GM03348 (cell line): ENCODE results near the gene SAMD11.

Source experiments
- DNase-seq: peaks from one replicate; pipeline ENCODE4 v3.0.0; 2012; ENCODE audit warnings: low spot score

The SAMD11 gene

DNA sequence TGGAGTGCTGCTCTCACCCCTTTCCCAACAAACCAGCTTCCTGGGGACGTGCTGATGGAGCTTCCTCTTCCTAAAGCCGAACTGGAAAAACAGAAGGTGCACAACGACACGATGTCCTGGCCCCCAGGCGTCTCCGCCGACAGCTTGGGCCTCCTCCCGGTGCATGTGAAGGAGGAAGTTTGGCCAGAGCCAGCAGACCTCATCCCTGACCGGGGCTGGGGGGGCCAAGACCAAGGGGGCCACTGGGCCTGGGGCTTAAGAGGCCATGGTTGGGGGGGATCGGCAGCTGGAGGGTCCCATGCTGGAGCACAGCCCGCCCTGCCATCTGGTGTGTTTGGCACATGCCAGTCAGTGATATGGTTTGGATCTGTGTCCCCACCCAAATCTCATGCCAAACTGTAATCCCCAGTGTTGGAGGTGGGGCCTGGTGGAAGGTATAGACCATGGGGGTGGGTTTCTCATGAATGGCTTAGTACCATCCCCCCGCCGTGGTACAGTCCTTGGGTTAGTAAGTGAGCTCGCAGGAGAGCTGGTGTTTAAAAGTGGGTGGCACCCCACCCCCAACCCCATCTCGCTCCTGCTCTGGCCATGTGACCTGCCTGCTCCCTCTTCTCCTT lies 69.8 kb downstream of the SAMD11 start:
- DNase-seq = no peak
